H1 (cell line): ENCODE results near the gene DDI1.

Source experiments
- ASH2L ChIP-seq: fragments of 200-600, 300-600 bp; sonication (generic); IDR thresholded peaks from one replicate; pipeline ENCODE4 v1.7.1; 2017; ENCODE audit warnings: low read length
- EP300 ChIP-seq, 2 experiments: IDR thresholded peaks; 1 replicate in 1 of 2; 2 replicates in 1 of 2; pipeline ENCODE4 v1.6.1; 2011 to 2012; ENCODE audit warnings: low read depth in 2 of 2, low read length in 2 of 2, mild to moderate bottlenecking in 2 of 2, borderline replicate concordance in 1 of 2, inconsistent platforms in 1 of 2, moderate library complexity in 1 of 2
- EZH2 ChIP-seq: fragments of 200-600 bp; sonication (generic); IDR thresholded peaks from 2 replicates; pipeline ENCODE4 v1.7.1; 2012; ENCODE audit warnings: low read depth, mild to moderate bottlenecking, moderate library complexity, low read length, inconsistent platforms; ENCODE audit not compliant: severe bottlenecking
- GABPA ChIP-seq: IDR thresholded peaks from 2 replicates; pipeline ENCODE4 v1.6.1; 2011; ENCODE audit warnings: mild to moderate bottlenecking, low read length, moderate library complexity, borderline replicate concordance; ENCODE audit not compliant: insufficient read depth
- JUND ChIP-seq: IDR thresholded peaks from 2 replicates; pipeline ENCODE4 v1.6.1; 2011; ENCODE audit warnings: mild to moderate bottlenecking, improper control_type of control experiment, low read length
- MAFK ChIP-seq: IDR thresholded peaks from 2 replicates; pipeline ENCODE4 v1.6.1; 2012; ENCODE audit warnings: low read depth, mild to moderate bottlenecking, improper control_type of control experiment, low read length
- POLR2A ChIP-seq, 2 experiments: IDR thresholded peaks; 1 replicate in 1 of 2; 2 replicates in 1 of 2; pipeline ENCODE4 v1.6.1; 2011; ENCODE audit warnings: low read depth in 2 of 2, low read length in 2 of 2, mild to moderate bottlenecking in 2 of 2; ENCODE audit errors: control extremely low read depth in 1 of 2
- POLR2AphosphoS5 ChIP-seq: IDR thresholded peaks from 2 replicates; pipeline ENCODE4 v1.6.1; 2011; ENCODE audit warnings: low read depth, low read length
- RFX5 ChIP-seq: IDR thresholded peaks from 2 replicates; pipeline ENCODE4 v1.6.1; 2011; ENCODE audit warnings: low read depth, low read length, improper control_type of control experiment, borderline replicate concordance
- TAF1 ChIP-seq: IDR thresholded peaks from 2 replicates; pipeline ENCODE4 v1.6.1; 2011; ENCODE audit warnings: mild to moderate bottlenecking, low read depth, low read length
- TCF12 ChIP-seq: IDR thresholded peaks from 2 replicates; pipeline ENCODE4 v1.6.1; 2011; ENCODE audit warnings: low read depth, mild to moderate bottlenecking, low read length
- ZNF274 ChIP-seq: IDR thresholded peaks from 2 replicates; pipeline ENCODE4 v1.7.0; 2012; ENCODE audit warnings: low read length, borderline replicate concordance; ENCODE audit errors: extremely low read depth
- TF ChIP-seq, protein P1 (sequence below), 3 experiments: IDR thresholded peaks; 1 replicate in 2 of 3; 2 replicates in 1 of 3; pipeline versions ENCODE4 v1.5.1 to v1.6.1; 2011; ENCODE audit warnings: low read length in 3 of 3, mild to moderate bottlenecking in 3 of 3, inconsistent platforms in 2 of 3, low read depth in 1 of 3, moderate library complexity in 1 of 3; ENCODE audit not compliant: insufficient read depth in 1 of 3; ENCODE audit errors: control extremely low read depth in 1 of 3
- TF ChIP-seq, protein P2 (sequence below): IDR thresholded peaks from 2 replicates; pipeline ENCODE4 v1.6.1; 2011; ENCODE audit warnings: low read length, improper control_type of control experiment

DNA sequence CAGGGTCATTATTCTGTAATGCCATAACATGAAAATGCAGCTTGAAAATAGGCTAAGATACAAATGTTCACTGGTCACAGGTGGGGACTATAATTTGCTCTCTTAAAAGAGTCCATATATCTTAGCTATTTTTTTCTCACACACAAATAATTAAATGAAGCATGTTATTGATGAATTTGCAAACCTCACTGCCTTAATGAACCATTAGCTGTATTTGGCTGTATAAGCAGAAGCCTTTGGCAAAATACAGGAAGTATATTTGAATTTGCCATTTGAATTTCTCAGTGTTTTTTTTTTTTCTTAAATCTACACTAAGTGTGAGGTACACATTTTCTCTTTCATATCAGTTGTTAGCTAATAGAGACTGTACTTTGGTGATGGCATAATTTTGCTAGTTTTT lies 38.7 kb downstream of the DDI1 start:
- TF ChIP-seq ASH2L (no peak), EP300 (IDR thresholded peaks at IDR 0.05; ENCODE audit: borderline replicate concordance in 1 of 2, low read depth in 2 of 2, low read length in 2 of 2) (no peak), ZNF274 (no peak), EZH2 (no peak), TCF12 (no peak), RFX5 (no peak), POLR2A (IDR thresholded peaks at IDR 0.05; ENCODE audit: control extremely low read depth in 1 of 2, low read depth in 2 of 2, low read length in 2 of 2) (no peak), POLR2AphosphoS5 (no peak), MAFK (no peak), JUND (no peak), GABPA (no peak), TAF1 (no peak)
- TF ChIP-seq, protein P1, sequence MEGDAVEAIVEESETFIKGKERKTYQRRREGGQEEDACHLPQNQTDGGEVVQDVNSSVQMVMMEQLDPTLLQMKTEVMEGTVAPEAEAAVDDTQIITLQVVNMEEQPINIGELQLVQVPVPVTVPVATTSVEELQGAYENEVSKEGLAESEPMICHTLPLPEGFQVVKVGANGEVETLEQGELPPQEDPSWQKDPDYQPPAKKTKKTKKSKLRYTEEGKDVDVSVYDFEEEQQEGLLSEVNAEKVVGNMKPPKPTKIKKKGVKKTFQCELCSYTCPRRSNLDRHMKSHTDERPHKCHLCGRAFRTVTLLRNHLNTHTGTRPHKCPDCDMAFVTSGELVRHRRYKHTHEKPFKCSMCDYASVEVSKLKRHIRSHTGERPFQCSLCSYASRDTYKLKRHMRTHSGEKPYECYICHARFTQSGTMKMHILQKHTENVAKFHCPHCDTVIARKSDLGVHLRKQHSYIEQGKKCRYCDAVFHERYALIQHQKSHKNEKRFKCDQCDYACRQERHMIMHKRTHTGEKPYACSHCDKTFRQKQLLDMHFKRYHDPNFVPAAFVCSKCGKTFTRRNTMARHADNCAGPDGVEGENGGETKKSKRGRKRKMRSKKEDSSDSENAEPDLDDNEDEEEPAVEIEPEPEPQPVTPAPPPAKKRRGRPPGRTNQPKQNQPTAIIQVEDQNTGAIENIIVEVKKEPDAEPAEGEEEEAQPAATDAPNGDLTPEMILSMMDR (IDR thresholded peaks at IDR 0.05; ENCODE audit: control extremely low read depth in 1 of 3, insufficient read depth in 1 of 3, low read depth in 1 of 3, low read length in 3 of 3) = no peak
- TF ChIP-seq, protein P2, sequence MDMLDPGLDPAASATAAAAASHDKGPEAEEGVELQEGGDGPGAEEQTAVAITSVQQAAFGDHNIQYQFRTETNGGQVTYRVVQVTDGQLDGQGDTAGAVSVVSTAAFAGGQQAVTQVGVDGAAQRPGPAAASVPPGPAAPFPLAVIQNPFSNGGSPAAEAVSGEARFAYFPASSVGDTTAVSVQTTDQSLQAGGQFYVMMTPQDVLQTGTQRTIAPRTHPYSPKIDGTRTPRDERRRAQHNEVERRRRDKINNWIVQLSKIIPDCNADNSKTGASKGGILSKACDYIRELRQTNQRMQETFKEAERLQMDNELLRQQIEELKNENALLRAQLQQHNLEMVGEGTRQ = no peak
